ENCODE data around the gene AK1.

- TF ChIP-seq CTCF (conservative IDR thresholded peaks at IDR 0.05; ENCODE audit: low read depth, low read length) (no peak), EZH2 (IDR thresholded peaks at IDR 0.05; ENCODE audit: borderline replicate concordance, low read depth, low read length, poor library complexity, severe bottlenecking) (no peak)
Measured at GRCh38 chr9:127912882-127913281, 35.4 kb upstream of the AK1 start.
